ENCODE data around the gene USP22. TPM values are rescaled to one million over a fixed set of nuclear protein-coding genes. Genes with fewer than 3 reads are reported as not detected.
"Not testable (repeated sequence)": the region's sequence is repeated elsewhere in the genome, so short reads cannot be mapped to it uniquely, and the experiment has no call there.

The USP22 gene
- 268 and 312 TPM in 2 replicates for total RNA-seq
- polyA plus RNA-seq (2012): 169 TPM

- no peak for DNase-seq (ENCODE audit: low read depth)
Observed at GRCh38 chr17:21042458-21043295, at the start of gene USP22. Gene USP22 (minus strand): TSS chr17:21043011. CDS start chr17:21042835, 176 bp downstream.

GRCh38 chr17:21090902-21091618 is 48.2 kb upstream of the USP22 start:
- DNase-seq (ENCODE audit: low read depth): no peak

DNA sequence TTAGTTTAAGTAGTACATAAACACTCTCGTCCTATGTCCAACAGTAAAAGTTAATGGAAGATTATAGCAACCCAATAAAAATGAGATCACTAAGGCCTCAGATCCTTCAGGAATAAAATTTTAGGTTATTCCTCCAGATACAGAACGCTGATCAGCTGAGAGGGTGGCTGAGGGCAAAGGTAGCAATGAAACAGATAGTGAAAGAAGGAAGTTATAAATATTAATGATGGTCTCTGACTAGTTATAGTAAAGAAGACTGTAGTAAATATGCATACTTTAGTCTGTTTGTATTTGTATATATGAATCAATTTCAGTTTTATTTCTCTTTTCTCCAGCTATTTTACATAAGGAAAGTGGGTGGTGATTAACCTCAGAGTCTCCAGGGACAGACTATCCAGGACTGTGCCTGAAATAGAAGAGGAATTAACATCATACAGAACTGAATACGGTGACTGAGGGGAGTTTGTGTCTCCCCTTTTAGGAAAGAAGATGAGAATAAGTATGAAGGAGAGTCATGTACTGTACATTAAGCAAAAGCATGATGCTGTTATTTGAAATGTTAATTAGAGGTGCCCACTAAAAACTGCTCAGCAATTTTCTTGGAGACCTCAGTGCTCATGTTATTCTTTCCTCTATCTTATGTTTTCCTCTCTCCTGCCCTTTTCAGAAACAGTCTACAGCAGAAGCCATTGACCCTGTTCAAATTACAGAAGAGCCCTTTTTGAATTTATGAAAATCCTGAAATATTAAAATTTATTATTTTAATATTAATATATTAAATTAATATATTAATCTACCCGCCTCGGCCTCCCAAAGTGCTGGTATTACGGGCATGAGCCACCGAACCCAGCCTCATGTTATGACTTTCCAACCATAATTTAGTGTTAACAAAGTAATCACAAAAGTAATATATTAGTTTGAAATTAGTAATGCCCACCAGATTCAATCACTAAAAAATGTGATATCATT is 47.4 kb upstream of the USP22 start:
- DNase-seq (ENCODE audit: low read depth): no peak

DNA sequence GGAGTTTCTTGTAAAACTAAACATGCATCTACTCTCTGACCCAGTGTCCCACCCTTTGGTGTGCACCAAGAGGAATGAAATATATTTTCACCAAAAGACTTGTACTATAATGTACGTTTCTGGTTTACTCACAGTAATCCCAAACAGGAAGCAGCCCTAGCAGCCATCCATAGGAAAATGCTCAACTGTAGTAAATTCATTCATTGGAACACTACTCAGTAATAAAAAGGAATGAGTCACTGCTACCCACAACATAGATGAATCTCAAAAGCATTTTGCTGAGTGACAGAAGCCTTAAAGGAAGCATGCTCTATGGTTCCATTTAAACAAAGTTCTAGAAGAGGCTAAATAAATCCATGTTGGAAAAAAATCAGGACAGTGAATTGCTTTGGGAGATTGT is 46.3 kb upstream of the USP22 start:
- no peak for DNase-seq (ENCODE audit: low read depth)

GRCh38 chr17:21085707-21086106 is 42.9 kb upstream of the USP22 start:
- no peak for DNase-seq (ENCODE audit: low read depth)

DNA sequence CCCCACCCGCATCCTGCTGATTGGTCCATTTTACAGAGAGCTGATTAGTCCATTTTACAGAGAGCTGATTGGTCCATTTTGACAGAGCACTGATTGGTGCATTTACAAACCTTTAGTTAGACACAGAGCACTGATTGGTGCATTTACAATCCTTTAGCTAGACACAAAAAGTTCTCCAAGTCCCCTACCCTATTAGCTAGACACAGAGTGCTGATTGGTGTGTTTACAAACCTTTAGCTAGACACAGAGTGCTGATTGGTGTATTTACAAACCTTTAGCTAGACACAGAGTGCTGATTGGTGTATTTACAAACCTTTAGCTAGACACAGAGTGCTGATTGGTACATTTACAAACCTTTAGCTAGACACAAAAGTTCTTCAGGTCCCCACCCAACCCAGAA is 42.5 kb upstream of the USP22 start:
- DNase-seq (ENCODE audit: low read depth): not testable (repeated sequence)

- no peak for DNase-seq (ENCODE audit: low read depth)
Observed at GRCh38 chr17:21082001-21082436, 39.2 kb upstream of the USP22 start.

- DNase-seq (ENCODE audit: low read depth): no peak
Observed at GRCh38 chr17:21079196-21079595, 36.4 kb upstream of the USP22 start.

- DNase-seq (ENCODE audit: low read depth): no peak
Observed at GRCh38 chr17:21078016-21078780, 35.4 kb upstream of the USP22 start.

DNA sequence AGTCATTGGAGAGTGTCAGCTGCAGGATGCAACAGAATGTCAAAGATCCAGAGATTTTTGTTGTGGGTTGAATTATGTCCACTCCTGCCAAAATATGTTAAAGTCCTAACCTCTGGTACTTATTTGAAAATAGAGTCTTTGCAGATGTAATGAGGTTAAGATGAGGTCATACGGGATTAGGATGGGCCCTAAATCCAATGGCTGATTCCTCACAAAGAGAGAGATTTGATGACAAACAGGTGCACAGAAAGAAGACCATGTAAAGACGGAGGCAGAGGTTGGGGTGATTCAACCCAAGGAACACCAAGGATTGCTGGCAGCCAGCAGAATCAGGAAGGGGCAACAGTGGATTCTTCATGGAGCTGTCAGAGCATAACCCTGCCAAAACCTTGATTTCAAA is 34.5 kb upstream of the USP22 start:
- no peak for DNase-seq (ENCODE audit: low read depth)

DNA sequence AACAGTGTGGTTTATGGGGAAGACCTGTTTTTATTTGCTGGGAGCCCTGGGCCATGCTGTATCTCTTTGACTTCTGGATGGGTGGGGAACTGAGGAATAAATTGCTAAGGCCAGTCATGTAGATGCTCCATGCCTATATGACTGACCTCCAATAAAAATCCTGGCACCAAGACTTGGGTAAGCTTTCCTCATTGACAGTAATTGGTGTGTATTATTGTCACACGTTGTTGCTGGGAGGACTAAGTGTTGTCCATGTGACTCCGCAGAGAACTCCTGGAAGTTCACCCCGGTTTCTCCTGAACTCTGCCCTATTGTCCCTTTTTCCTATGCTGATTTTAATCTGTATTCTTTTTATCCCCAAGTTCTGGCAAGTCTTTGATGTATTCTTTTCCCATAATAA is 33.4 kb upstream of the USP22 start:
- no peak for DNase-seq (ENCODE audit: low read depth)

DNA sequence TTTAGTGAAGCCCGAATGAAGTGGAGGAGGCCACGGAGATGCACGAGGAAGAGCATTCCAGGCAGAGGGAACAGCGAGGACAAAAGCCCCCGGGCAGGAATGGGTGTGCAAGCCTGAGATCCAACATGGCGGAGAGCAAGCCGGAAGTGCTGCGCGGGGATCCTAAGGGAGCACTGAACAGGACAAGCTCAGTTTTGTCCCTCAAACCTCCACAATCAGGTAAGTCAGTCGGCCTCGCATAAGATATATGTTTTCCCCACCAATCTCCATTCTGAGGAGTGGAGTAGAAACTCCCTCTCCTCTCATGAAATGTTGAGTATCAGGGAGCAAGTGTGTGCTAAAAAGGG is 32.9 kb upstream of the USP22 start:
- DNase-seq (ENCODE audit: low read depth): no peak

DNA sequence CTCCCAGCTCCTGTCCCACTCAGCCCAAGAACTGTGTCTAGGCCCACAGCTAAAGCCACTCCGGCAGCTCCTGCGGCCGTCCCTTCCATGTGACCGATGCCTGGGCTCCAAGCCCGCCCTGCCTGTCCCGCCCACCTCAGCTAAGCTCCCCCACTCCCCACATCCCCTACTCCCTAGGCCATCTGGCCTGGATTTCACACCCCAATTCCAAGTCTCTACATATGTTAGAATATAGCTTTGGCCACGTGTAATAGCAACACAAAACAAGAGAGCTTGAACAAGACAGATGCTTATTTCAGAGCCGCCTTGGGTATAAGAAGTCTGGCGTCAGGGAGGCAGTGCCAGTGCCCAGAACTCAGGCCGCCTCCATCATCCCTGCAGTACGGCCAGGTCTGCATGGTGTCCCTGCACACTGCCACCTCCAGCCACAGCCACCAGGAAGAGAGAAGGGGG is 30.0 kb upstream of the USP22 start:
- DNase-seq (ENCODE audit: low read depth): no peak

DNA sequence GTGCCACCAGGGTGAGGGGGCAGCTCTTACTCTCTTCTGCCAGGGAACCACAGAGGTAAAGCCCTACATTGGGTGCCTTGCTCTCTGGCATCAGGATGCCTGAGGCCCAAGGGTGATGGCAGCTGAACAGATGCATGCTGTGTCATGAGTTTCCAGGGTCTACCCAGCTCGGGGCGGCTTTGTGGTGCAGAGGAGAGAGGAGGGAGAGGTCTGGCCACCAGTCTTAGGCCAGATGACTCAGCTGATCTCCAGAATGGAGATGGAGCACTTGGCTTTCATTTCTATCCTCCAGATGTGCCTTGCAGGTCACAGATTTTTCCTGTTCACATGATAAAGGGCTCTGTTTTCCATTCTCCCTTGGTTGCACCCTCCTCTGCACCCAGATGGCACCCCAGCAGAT is 23.6 kb upstream of the USP22 start:
- peak; percentile 88 for DNase-seq (ENCODE audit: low read depth)

DNA sequence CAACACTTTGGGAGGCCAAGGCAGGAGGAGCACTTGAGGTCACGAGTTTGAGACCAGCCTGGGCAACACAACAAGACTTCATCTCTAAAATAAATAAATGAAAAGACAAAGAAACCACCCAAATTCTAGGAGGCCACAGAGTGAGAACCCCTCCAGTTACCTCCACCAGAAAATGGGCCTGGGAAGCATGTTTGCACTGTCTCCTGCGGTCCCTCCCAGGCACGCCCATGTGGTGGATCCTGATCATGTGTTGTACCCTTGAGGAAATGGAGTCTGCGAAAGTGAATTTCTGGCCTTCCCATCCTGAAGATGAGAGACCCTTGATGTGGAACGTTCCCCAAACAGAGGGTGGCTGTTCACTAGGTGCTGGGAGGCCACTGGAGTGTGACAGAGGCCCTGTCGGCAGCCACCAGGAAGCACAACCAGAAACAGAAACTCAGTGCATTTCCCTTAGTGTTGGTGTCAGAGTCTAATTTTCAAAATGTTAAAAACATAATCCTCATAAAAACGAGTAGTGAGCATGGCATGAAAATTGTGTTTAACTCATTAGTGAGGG is 19.2 kb upstream of the USP22 start:
- no peak for DNase-seq (ENCODE audit: low read depth)

DNA sequence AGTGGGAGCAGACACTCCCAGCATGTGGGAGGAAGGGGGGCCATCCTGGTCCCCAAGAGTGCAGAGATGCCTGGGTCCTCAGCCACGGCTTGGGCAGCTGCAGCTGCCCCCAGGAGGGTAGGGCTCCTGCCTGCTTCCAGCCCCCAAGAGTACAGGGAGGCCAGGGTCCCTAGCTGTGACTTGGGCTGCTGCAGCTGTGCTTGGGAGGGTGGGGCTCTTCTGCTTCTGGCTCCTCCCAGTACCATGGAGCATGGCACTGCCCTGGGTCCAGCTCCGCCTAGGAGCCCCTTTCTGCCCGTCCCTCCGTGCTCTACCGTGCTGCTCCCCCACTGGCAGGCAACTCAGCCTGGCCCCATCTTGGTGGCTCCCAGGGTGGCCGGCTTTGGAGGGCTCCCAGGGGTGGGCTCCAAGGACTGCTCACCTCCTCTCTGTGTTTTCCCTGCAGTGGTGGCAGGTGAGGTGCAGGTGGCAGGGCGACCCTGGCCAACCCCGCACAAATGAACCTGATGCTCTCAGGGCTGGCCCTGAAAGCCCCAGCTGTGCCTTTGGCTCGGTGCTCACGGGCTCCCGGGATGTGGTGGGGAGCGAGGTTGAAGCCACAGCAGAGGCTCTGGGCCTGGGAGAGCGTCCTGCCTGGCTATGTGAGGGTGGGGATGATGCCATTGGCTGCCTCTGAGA is 18.5 kb upstream of the USP22 start:
- no peak for DNase-seq (ENCODE audit: low read depth)

DNA sequence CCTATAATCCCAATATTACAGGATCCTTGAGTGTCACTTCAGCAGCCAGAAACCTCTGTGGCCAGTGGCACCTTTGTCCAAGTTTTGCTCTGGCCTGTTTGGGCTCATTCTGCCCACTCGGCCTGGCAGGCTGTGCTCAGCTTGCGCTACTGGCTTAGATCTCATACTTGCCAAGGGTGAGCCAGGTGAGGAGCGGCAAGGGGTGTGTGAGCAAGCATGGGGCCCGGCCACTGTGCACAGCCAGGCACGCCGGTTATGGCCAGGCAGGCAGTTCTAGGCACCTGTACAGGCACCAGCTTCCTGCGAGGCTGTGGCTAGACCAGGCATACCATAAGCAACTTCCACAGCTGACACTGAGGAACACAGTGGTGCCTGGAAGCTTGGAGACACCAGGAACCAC is 16.9 kb upstream of the USP22 start:
- no peak for DNase-seq (ENCODE audit: low read depth)

- no peak for DNase-seq (ENCODE audit: low read depth)
Observed at GRCh38 chr17:21058098-21058893, 15.5 kb upstream of the USP22 start.

GRCh38 chr17:21053056-21053455 is 10.2 kb upstream of the USP22 start:
- not testable (repeated sequence) for DNase-seq (ENCODE audit: low read depth)

Data from myocyte (in vitro differentiated cells).